ENCODE measurements around the gene C9orf72.

Gene C9orf72

DNA sequence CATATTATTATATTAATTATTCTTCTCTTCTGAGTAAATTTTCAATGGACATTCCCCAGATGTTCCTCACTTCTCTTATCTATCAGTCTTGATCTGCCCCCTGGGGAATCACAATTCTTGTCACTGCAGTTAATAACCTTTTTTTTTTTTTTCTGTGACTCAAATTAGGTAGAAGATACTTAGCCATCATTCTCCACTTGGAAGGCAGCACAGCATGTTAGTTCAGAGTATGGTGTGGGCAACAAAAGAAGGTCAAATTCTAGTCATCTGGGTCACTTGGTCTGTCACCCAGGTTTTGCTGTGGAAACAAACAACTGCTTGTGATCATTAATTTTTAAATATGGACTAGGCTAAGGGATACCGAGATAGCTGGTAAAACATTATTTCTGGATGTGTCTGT is 35.5 kb downstream of the C9orf72 start:
- no peak for DNase-seq (ENCODE audit: low spot score)

DNA sequence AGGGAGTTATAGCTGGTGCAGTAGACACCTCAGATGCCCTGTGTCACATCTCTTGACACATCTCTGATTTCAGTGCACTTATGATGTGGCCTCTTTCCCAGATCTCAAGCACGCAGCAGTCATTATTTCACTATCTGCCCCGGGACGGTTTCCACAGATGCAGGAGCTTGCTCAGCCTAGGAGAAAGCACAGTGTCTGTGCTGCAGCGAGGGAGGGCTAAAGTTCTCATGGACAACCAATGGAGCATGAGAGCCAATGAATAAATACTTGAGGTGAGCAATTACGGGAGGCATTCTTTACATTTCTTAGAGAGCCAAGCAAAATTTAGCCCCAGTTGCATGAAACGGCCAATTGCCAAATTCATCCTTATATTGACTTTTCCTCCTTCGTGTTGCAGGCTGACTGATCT is 36.2 kb downstream of the C9orf72 start:
- no peak for DNase-seq (ENCODE audit: low spot score)

DNA sequence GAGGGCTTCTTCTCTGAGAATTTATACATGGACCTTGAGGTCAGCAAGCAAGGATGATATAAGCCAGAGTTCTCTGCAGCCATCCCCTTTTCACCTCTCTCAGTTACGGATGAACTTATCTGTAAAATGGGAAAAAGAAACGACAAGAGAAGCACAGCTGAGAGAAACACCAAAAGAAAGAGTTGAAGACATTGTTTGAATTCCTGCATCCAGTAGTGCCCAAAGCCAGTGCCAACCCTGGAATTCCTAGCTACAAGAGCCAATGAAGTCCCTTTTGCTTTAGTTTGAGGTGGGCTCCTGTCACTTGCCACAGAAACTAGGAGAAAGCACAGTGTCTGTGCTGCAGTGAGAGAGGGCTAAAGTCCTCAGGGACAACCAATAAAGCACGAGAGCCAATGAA is 37.1 kb downstream of the C9orf72 start:
- DNase-seq (ENCODE audit: low spot score) = no peak

DNA sequence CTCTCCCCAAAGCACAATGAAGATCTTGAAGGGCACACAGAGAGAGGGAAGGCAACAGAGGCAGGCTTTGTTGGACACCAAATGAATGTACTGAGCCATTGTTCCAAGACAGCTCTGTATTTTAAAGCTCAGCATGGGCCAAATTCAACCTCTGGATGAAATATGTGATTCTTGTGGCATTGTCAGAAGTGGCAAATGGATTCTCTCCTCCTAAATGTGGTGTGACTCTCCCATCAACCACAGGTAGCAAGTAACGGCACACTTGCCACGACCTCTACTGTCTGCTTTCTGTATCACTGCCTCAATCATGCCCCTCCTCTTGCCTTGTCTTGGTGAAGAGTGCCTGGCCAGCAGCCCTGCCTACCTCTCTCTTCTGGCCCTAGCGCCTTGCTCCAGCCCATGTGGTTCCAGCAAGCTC is 37.6 kb downstream of the C9orf72 start:
- no peak for DNase-seq (ENCODE audit: low spot score)

DNA sequence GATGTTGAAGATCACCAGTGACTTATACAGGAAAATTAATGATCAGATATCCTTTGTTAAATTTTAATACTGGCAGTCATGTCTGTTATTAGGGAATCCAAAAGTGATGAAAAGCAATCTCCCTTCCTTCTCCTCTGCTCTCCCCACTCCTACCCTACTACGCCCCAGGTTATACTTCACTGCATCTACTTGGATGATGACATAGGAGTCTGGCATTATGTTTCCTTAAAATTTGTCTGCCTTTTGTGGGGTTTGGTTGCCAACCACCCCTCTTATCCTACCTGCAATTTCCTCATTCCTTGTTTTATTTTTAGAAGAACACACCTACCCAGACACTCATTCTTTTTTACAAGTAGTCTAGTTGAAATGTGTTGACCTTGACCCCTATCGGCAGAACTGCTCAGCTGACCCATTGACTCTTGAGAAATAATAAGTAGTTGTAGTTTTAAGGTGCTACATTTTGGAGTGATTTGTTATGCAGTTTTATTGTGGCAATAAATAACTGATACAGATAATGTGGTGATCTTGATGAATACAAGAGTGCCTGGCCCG is 38.5 kb downstream of the C9orf72 start:
- no peak for DNase-seq (ENCODE audit: low spot score)

DNA sequence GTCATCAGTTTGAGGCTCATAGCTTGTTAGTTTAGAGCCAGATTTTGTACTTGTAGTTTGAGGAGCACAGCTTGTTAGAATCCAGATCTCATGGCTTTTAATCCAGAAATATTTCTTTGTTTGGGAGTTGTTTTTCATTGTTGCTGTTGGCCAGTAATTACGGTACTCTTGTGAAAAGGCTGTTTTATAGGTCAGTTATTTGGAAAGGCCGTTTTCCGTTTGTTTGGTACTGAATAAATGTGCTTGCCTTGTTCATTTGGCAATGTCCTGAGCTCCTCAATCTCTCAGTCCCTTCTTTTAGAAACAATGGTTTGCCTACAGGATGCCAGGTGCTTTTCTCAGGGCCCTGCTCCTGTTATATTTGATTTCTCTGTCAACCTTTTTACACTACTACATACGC is 39.1 kb downstream of the C9orf72 start:
- DNase-seq (ENCODE audit: low spot score) = no peak

DNA sequence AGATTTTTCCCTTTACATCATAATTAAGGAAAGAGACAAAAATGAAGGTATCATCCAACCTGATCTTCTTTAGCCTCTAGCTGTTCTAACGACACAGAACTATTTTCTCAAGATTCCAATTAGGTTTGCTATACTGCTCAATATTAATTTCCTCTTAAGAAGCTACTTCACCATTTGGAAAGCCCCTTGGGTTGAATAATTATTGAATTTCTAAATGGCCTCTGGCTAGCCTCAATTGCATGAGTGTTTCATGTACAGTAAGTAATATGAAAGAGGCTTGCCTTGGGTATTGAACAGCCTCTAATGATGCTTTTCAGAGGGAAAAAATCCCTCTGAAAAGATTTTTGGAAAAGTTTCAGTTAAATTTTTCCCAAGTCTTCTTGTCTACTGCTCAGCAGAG is 40.0 kb downstream of the C9orf72 start:
- DNase-seq (ENCODE audit: low spot score) = no peak

DNA sequence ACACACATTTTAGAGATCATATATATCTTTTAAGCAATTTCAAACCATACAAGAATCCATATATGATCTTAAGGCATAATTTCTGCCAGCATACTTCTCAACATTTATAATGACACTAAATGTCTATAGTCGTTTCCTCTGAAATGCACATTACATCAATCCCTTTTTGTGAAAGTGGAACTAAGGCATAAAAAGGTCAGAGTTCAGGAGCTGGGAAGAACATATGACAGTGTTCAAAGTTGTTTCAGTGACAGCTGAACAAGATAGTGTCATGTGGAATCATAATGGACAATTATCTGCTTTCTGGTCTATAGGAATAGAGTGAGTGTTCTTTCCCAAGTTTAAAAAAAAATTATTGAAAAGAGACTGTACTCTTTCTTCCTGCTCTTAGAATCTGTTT is 41.2 kb downstream of the C9orf72 start:
- no peak for DNase-seq (ENCODE audit: low spot score)

DNA sequence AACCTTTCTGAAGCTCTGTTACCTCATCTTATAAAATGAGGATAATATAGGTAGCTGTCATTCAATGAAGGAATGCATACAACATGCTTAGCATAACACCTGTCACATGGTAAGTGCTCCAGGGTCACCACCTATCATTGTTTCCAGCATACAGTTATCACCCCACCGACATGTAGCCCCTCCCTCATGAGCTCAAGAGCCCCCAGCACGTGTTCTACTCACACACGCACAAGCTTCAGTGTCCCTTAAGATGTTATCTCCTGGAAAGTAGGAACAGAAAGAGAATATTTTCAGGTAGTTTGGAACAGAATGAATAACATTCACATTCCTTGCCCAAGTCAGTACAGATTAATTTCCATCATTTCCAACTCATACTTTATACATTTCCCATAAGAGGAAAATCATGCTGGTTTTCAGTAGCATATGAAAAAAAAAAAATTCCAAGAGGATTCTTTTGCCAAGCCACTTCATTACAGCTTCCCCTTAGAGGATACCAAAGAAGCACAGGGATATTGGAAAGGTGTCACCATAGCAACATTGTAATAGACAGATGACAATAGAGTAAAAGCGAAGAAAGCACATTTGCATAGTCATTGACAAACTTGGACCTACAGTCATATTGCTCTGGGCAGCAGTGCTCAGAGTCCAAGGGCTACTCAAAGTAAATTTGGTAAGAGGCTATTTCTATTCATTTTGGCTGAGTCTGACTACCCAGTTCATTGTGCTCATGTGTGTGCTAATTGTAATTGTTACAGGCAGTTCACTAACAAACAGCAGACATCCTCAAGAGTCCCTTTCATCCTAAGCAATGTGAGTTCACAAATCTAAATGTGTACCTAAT is 42.1 kb downstream of the C9orf72 start:
- no peak for DNase-seq (ENCODE audit: low spot score)

DNA sequence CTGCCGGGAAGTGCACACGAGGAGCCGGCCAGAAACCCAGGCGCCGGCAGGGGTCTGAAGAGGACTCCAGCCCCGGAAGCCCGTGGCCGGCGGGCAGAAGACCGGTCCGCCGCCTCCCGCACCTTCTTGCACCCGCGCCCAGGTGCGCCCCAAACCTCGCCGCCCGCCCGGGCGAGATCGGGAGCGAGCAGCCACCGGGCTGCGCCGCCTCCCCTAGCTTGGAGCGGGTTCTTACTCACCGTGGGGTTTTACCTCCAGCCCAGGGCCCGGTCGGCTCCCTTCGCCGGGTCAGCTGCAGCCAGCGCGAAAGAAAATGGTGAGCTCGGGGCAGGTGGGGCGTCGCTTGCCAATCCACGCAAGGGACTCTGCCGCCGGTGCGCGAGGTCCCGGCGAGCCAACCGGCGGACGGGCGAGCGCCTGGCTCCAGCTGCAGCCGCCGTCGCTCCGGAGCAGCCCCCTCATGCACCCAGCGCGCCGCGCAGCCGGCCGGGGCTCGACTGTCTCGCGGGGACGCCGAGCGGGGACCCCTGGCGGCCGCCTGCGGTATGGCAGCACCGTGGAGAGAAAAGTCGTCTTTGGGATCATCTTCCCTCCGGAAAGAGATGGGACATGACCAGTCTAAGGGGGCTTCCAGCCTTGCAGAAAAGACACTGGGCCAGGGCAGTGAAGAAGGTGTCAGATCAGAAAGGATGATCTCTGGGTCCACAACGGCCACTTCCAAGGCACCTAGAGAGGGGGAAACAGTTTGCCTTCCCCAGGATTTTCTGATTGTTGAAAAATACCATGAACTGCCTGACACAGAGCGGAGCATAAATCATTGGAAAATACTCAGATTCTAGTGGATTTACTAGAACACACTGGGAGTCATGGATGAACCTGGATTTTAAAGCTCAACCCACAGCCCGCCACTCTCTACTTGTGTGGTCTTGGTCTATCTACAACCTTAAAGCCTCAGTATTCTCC is 43.7 kb downstream of the C9orf72 start, which contains the start of gene MOB3B:
MOB3B (minus strand) TSS at position 499 of the 963 bp plus-strand sequence. CDS start 74,264 bp downstream, outside the sequence.
- peak; percentile 78 for DNase-seq (ENCODE audit: low spot score)

DNA sequence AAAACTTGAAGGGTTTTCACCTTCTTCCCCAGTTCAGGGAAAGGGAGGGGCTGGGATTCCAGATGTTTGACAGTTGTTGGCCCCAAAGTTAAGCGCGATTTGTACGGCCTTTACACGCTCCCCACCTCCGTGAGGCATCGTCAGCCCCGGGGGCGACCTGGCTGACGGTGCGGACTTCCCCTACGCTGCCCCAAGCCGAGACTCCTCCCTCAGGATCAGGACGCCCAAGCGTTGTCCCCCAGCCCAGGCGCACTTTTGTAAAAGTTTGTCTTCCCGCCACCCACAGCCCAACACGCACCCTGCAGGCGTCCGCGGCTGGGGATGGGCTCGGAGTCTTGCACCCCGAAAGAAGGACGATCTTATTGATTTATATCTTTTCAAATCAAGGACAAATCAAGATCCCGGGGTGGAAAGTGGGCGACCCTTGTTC is 44.4 kb downstream of the C9orf72 start:
- DNase-seq (ENCODE audit: low spot score) = peak; percentile 24

DNA sequence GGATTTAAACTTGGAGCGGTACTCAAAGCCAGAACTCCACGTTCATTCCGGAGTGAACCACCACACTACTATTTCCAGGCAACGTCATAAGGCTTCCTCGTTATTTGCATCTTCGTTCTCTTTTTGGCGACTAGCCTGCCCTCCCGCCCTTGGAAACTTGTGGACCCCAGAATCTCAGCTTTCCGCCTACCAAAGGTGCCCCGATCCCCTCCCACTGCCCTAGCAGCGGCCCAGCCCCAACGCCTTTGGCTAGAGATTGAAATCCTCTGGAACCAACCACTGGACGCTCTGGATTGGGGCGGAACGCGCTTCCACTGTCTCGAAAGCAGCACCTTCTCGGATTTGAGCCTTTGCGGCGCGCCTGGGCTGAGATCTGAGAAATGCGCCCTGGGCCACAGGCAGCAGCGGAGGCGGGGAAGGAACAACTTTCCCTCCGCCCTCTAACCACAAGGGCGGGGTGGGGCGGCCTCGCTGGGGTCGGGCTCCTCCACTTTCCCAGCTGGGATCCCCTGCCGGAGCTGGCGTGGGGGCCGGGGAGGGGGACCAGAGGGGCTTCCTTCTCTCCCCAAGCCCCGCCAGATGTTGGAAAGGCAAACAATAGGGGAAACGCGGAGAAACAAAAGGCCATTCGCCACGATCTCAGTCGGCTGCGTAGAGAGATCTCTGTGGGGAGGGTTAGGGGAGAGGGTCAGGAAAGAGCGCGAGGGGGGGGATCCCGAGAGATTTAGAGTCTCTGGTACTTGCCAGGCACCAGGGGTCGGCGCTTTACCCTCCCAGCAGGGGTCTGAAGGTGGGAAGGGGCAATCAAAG is 45.0 kb downstream of the C9orf72 start:
- peak; percentile 42 for DNase-seq (ENCODE audit: low spot score)

DNA sequence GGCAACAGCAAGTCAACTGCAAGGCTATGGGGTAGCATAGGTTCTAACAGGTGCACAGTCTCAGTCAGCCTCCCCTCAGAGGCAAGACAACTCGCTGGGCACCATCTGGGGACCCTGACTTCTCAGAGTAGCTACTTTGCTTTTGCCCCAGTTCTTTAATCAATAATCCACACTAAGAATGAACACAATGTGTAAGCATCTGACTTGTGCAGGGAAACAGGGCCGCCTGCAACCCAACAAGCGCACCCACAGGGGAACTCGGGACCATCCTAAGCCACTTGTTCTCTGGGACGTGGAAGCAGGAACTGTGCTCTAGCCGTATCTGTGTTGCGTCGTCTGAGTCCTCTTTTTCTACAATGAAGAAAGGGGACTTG is 45.6 kb downstream of the C9orf72 start:
- DNase-seq (ENCODE audit: low spot score) = no peak

DNA sequence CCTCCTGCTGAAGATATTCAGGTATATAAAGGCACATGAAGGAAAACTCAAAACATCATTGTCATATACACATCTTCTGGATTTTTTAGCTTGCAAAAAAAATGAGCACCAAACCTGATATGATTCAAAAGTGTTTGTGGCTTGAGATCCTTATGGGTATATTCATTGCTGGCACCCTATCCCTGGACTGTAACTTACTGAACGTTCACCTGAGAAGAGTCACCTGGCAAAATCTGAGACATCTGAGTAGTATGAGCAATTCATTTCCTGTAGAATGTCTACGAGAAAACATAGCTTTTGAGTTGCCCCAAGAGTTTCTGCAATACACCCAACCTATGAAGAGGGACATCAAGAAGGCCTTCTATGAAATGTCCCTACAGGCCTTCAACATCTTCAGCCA is 49.0 kb downstream of the C9orf72 start, which contains the start of gene IFNK:
IFNK (plus strand) TSS at position 55 of the 400 bp plus-strand sequence; CDS start at position 102, 47 bp downstream.
- DNase-seq (ENCODE audit: low spot score) = no peak

DNA sequence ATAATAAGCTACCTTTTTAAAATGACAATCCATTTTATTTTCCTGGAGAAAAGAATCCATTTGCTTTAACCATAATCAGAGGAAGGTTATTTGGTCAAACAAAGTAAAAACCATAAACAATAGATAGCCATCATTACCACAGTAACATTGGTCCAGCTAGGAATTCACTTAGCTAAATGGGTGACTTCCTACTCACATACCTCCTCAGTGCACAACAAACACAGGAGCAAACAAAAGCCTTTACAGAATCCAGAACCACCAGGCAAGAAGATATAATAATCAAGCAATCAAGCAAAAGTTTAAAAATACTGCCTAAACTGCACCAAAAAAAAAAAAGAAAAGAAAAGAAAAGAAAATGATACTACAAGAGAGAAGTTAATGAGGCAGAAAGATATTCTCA is 50.1 kb downstream of the C9orf72 start:
- DNase-seq (ENCODE audit: low spot score) = no peak

DNA sequence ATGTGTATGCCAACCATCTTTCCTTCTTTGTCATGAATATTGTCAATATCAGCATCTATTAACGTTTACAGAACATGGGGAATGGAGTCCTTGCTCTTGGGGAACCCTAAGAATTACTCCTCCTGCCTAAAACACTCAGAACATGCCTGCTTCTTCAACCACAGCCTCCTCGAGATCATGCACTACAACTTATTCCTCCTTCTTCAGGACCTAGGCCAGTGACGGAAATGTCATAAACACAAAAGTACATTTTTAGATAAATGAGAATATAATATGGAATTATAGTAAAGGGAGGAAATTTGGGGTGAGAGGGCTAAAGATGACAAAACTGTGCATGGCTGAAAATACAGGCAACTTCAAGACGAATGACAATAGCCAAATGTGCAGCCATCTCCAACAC is 52.3 kb downstream of the C9orf72 start:
- no peak for DNase-seq (ENCODE audit: low spot score)

DNA sequence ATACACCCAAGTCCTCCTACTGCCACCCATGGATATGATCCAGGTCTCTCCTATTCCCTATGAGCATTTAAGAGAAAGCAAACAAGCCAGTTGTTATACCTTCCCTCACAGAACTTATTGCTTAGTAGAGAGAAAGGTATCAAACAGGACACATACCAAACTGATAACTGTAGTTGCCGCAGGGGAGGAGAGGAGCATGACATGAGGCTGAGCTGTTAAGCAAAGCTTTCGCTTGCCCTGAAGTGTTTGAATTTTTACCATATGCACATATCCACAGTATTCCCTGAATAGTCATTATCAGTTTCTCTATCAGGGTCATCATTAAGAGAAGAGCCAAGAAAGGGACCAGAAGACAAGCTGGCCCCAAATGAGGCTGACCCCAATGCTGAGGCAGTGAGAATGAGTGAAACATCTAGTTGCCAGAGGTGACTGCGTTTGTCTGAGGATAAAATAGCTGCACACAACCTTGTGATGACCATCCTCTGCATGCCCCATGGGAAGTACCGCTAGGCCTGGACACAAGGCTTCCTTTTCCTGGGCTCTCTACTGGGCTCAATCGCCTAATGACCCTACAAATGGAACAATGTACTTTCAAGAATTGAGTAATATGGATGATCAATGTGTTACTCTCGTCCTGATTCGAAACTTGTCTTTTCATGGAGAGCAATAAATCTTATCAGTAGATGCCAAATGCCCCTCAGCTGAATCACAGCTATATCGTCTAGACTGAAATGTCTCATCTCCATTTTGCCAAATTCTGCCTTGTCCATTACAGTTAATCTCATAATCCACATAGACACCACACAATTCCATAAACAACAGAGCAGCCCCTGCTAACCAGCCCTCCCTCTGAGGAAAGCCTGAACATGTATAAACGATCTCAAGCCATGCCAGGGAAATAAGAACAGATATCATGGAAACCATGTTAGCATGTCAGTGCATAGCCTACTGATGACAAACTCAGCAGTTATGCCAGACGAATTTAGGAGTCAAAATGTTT is 53.5 kb downstream of the C9orf72 start:
- DNase-seq (ENCODE audit: low spot score) = no peak

DNA sequence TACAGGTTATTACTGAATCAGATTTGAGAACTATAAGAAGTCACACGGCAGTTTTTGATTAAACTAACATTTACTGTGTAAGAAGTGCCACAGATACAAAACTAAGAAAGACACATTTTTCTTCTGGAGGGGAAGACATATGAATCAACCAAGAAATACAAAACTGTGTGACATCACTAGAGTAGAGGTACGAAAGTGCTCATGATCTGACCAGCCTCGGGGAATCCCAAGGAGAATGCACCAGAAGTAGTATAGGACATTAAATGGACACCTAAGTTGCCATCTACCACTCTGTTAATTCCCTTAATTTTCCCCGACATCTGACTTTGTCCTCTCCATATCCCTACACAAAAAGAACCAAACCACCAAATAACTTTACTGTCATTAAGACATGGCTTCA is 54.5 kb downstream of the C9orf72 start:
- no peak for DNase-seq (ENCODE audit: low spot score)

DNA sequence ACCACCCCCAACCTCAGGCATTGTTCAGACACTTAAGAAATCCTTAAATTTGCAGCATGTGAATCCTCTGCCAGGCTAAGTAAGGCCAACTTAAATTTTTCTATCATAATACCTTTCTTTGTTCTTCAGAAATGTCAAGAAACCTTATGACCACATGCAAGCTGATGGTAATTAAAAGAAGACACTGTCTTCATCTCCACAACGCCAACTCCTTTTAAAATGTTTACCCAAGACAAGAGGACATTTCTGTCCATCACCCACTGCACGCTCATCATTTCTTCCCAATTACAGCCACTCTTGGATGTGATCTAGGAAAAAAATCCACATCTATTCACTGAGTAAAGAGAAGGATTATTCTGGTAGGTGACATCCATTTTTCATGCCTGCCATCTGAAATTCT is 55.3 kb downstream of the C9orf72 start:
- DNase-seq (ENCODE audit: low spot score) = no peak

DNA sequence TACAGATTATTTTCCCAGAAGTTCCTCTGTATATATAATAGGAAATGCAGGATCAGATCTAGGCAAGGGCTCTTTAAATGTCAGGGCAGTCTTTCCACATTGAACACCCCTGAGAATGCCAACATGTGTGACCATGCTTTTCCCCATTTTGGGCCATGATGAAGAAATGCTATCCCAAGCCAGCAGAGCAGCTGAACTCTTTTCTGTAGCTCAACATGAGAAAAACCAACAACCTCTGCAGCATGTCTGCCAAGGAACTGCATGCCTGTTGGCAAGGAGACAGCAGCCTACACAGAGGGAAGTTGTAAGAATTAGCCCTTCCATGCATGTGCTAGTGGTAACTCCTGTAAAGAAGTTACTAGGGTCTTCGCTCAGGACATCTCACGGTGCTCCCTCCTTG is 58.7 kb downstream of the C9orf72 start:
- no peak for DNase-seq (ENCODE audit: low spot score)

Data from activated CD4-positive, alpha-beta T cell treated with anti-CD3 and anti-CD28 coated beads, Interleukin-2, Interleukin-4, amounts not matched to agents 100 ng/mL and 50 ng/mL, durations not matched to agents 16 hours and 8 hours (primary cell).